Transverse colon (tissue), 4 donors: ENCODE results near the gene PKIG. TPM values are rescaled to one million over a fixed set of nuclear protein-coding genes. Genes with fewer than 3 reads are reported as not detected.
A peak's percentile ranks its signal among the peaks of the same experiment; 100 is the strongest.

Experiments
- DNase-seq: peaks from one replicate; pipeline ENCODE4 v3.0.0-alpha.2; 2019
- H3K27ac ChIP-seq, 4 donors: fragments of 200-600 bp; sonication (generic); 2 replicates each; pipeline ENCODE4 v1.5.1; 2016 to 2018; ENCODE audit warnings: inconsistent platforms in 4 of 4
- H3K27me3 ChIP-seq: fragments of 200-600 bp; sonication (generic); 2 replicates; pipeline ENCODE4 v1.5.1; 2017; ENCODE audit warnings: inconsistent platforms
- H3K36me3 ChIP-seq, 4 donors: fragments of 200-600 bp; sonication (generic); 2 replicates each; pipeline ENCODE4 v1.5.1; 2017 to 2019; ENCODE audit warnings: inconsistent platforms in 4 of 4
- H3K4me1 ChIP-seq, 4 donors: fragments of 200-600 bp; sonication (generic); 2 replicates each; pipeline ENCODE4 v1.5.1; 2017 to 2020; ENCODE audit warnings: inconsistent platforms in 4 of 4
- H3K4me3 ChIP-seq, 4 donors: fragments of 200-600 bp; sonication (generic); 1 replicate in 1 of 4; 2 replicates in 3 of 4; pipeline versions ENCODE4 v1.5.1 to v1.6.1; 2017 to 2019; ENCODE audit warnings: inconsistent platforms in 4 of 4
- H3K9me3 ChIP-seq, 2 donors: fragments of 200-600 bp; sonication (generic); 2 replicates each; pipeline ENCODE4 v1.5.1; 2017 to 2019; ENCODE audit warnings: inconsistent platforms in 2 of 2
- CTCF ChIP-seq, 5 experiments: fragments of 200-600 bp in 3 of 5; fragments of 450-650 bp in 2 of 5; sonication (generic) in 3 of 5; IDR thresholded peaks; 1 replicate in 2 of 5; 2 replicates in 3 of 5; pipeline ENCODE4 v1.5.1; 2016 to 2017; ENCODE audit warnings: antibody characterized with exemption in 5 of 5, inconsistent platforms in 3 of 5, mild to moderate bottlenecking in 2 of 5, moderate library complexity in 1 of 5
- EP300 ChIP-seq: sonication (generic); formaldehyde crosslinking; IDR thresholded peaks from one replicate; pipeline ENCODE4 v1.6.1; 2017; ENCODE audit warnings: antibody characterized with exemption, low read depth
- POLR2A ChIP-seq: fragments of 450-650 bp; IDR thresholded peaks from one replicate; pipeline ENCODE4 v1.6.1; 2016; ENCODE audit warnings: antibody characterized with exemption, mild to moderate bottlenecking, moderate library complexity
- POLR2AphosphoS5 ChIP-seq, 3 donors: sonication (generic); formaldehyde crosslinking; IDR thresholded peaks; one replicate each; pipeline ENCODE4 v1.6.1; 2016; ENCODE audit warnings: antibody characterized with exemption in 3 of 3
- WGBS, 2 donors: methylation state at CpG; one replicate each; pipeline ENCODE4 v1.1.5; 2018; ENCODE audit warnings: low coverage in 1 of 2; 5-methylcytosine and 5-hydroxymethylcytosine counted together
- in situ Hi-C, 4 donors: fragments of 200-750 bp; cut with MboI; loops; one replicate each; pipeline versions ENCODE4 v1.15.0 to v1.15.1; 2017; ENCODE audit warnings: low sequenced_read_pairs in 3 of 4, low pct_ligation_motif_present in 1 of 4, low pct_unique_long_range_greater_than_20kb in 1 of 4
- intact Hi-C: fragments of 100-400 bp; cut with DNase I; formaldehyde crosslinking; loops from one replicate; pipeline ENCODE4 v1.15.1; 2023; ENCODE audit warnings: low total_unique reads
- total RNA-seq, 4 donors: library from RNA; depleted of rRNA; stranded (reverse); fragments of >200 nt; gene quantifications; one replicate each; pipeline ENCODE4 v1.1.0, GENCODE V29; 2016

Gene PKIG
- total RNA-seq, 4 donors from 2014 or later, result 40.8 to 106 (median 80.4) TPM

- intact Hi-C loops (no loop called here), in situ Hi-C loops (no loop called here)
- peaks cover 7 to 33% (median 19%) of the 10 kb centered on the region in 4 donors for H3K4me1 ChIP-seq
- H3K36me3 ChIP-seq, result no peaks in the 10 kb centered on the region
- DNase-seq, result no peak
- peak overlapping the region in 3 of 4 donors; percentile 79 to 85 (median 85) for H3K27ac ChIP-seq
- WGBS, 2 donors, result 100% methylated on average over 1 of the region's 1 CpG
- TF ChIP-seq CTCF (IDR thresholded peaks at IDR 0.05), result no peak
- no peak for TF ChIP-seq POLR2A
- TF ChIP-seq EP300, result no peak
- no peak for TF ChIP-seq POLR2AphosphoS5 (IDR thresholded peaks at IDR 0.05)
- H3K9me3 ChIP-seq, result no peaks in the 10 kb centered on the region
- no peaks in the 10 kb centered on the region for H3K27me3 ChIP-seq
- H3K4me3 ChIP-seq, result no peak overlapping the region
These were observed 12.0 kb upstream of the PKIG start for GRCh38 chr20:44570367-44570766.

- WGBS, 2 donors, result 63 to 64% methylated on average over 6 of the region's 6 CpGs
- no peak for TF ChIP-seq CTCF (IDR thresholded peaks at IDR 0.05)
- no peak for TF ChIP-seq POLR2A
- no peak for TF ChIP-seq EP300
- no peak for TF ChIP-seq POLR2AphosphoS5 (IDR thresholded peaks at IDR 0.05)
- intact Hi-C loops, result no loop called here
- H3K4me3 ChIP-seq, result no peak overlapping the region
- H3K27ac ChIP-seq, result peak overlapping the region; percentile 77 to 85 (median 82)
- peaks cover 7 to 35% (median 21%) of the 10 kb centered on the region in 4 donors for H3K4me1 ChIP-seq
- in situ Hi-C loops, result no loop called here
- H3K9me3 ChIP-seq, result no peaks in the 10 kb centered on the region
- DNase-seq, result no peak
- no peaks in the 10 kb centered on the region for H3K27me3 ChIP-seq
- H3K36me3 ChIP-seq, result no peaks in the 10 kb centered on the region
These were observed 10.9 kb upstream of the PKIG start for GRCh38 chr20:44571362-44571988.

GRCh38 chr20:44572551-44573500 lies 9.6 kb upstream of the PKIG start:
- peak; percentile 24 for DNase-seq
- Histone ChIP-seq H3K27ac (peak overlapping the region; percentile 77 to 85 (median 82)), H3K9me3 (no peaks in the 10 kb centered on the region), H3K4me3 (no peak overlapping the region), H3K4me1 (peaks cover 5 to 42% (median 24%) of the 10 kb centered on the region in 4 donors), H3K27me3 (no peaks in the 10 kb centered on the region), H3K36me3 (no peaks in the 10 kb centered on the region)
- WGBS, 2 donors, result 45 to 58% methylated on average over 6 of the region's 6 CpGs
- TF ChIP-seq POLR2AphosphoS5 (IDR thresholded peaks at IDR 0.05), result peak; percentile 4 to 49 (median 33)
- TF ChIP-seq EP300, result no peak
- TF ChIP-seq POLR2A, result no peak
- no peak for TF ChIP-seq CTCF (IDR thresholded peaks at IDR 0.05)
- intact Hi-C loops (no loop called here), in situ Hi-C loops (no loop called here)

GRCh38 chr20:44573501-44573869 lies 8.9 kb upstream of the PKIG start:
- TF ChIP-seq CTCF (IDR thresholded peaks at IDR 0.05), result no peak
- no peak for TF ChIP-seq POLR2AphosphoS5 (IDR thresholded peaks at IDR 0.05)
- TF ChIP-seq EP300, result no peak
- TF ChIP-seq POLR2A, result no peak
- H3K27ac ChIP-seq, result peak overlapping the region; percentile 77 to 85 (median 82)
- H3K9me3 ChIP-seq, result no peaks in the 10 kb centered on the region
- 76 to 84% methylated on average over 2 of the region's 2 CpGs for WGBS, 2 donors
- no peaks in the 10 kb centered on the region for H3K27me3 ChIP-seq
- no peaks in the 10 kb centered on the region for H3K36me3 ChIP-seq
- no peak for DNase-seq
- peaks cover 5 to 42% (median 24%) of the 10 kb centered on the region in 4 donors for H3K4me1 ChIP-seq
- in situ Hi-C loops (no loop called here), intact Hi-C loops (no loop called here)
- H3K4me3 ChIP-seq, result no peak overlapping the region
